ENCODE measurements around the gene TMEM120B. TPM values are rescaled to one million over a fixed set of nuclear protein-coding genes. Genes with fewer than 3 reads are reported as not detected.
"Not testable (repeated sequence)": the region's sequence is repeated elsewhere in the genome, so short reads cannot be mapped to it uniquely, and the experiment has no call there.

TMEM120B gene
- total RNA-seq, 1 experiment from 2014 or later, result 22.3 TPM

GRCh38 chr12:121676190-121676589 is 36.4 kb upstream of the TMEM120B start:
- DNase-seq (ENCODE audit: low spot score), result no peak
- Histone ChIP-seq H3K9me3 (ENCODE audit: low read depth, low read length, poor library complexity, severe bottlenecking) (no peaks in the 10 kb centered on the region), H3K4me1 (ENCODE audit: insufficient read depth, low read length, poor library complexity, severe bottlenecking) (no peaks in the 10 kb centered on the region), H3K27ac (ENCODE audit: low read depth, low read length, poor library complexity, severe bottlenecking) (no peak overlapping the region), H3K27me3 (replicated peaks; ENCODE audit: insufficient read depth, low read depth, low read length, poor library complexity) (no peaks in the 10 kb centered on the region), H3K4me3 (ENCODE audit: low read depth, low read length, poor library complexity, severe bottlenecking) (no peak overlapping the region), H3K36me3 (ENCODE audit: insufficient read depth, low read length, poor library complexity, severe bottlenecking) (no peaks in the 10 kb centered on the region)
- no TSS peak for BruUV-seq (replicated peaks)
- CTCF ChIA-PET, result no interaction called here
- intact Hi-C loops (cut with micrococcal nuclease; ENCODE audit: unreplicated experiment), result no loop called here
- POLR2A ChIA-PET (ENCODE audit: low non-redundant PET), result no interaction called here
- TF ChIP-seq, protein P1, sequence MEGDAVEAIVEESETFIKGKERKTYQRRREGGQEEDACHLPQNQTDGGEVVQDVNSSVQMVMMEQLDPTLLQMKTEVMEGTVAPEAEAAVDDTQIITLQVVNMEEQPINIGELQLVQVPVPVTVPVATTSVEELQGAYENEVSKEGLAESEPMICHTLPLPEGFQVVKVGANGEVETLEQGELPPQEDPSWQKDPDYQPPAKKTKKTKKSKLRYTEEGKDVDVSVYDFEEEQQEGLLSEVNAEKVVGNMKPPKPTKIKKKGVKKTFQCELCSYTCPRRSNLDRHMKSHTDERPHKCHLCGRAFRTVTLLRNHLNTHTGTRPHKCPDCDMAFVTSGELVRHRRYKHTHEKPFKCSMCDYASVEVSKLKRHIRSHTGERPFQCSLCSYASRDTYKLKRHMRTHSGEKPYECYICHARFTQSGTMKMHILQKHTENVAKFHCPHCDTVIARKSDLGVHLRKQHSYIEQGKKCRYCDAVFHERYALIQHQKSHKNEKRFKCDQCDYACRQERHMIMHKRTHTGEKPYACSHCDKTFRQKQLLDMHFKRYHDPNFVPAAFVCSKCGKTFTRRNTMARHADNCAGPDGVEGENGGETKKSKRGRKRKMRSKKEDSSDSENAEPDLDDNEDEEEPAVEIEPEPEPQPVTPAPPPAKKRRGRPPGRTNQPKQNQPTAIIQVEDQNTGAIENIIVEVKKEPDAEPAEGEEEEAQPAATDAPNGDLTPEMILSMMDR (conservative IDR thresholded peaks at IDR 0.05; ENCODE audit: low read depth, low read length), result no peak
- TF ChIP-seq EZH2 (IDR thresholded peaks at IDR 0.05; ENCODE audit: borderline replicate concordance, low read depth, low read length, poor library complexity, severe bottlenecking), result no peak

GRCh38 chr12:121678305-121678704 is 34.2 kb upstream of the TMEM120B start:
- DNase-seq (ENCODE audit: low spot score), result no peak
- Histone ChIP-seq H3K27ac (ENCODE audit: low read depth, low read length, poor library complexity, severe bottlenecking) (no peak overlapping the region), H3K4me3 (ENCODE audit: low read depth, low read length, poor library complexity, severe bottlenecking) (no peak overlapping the region), H3K4me1 (ENCODE audit: insufficient read depth, low read length, poor library complexity, severe bottlenecking) (no peaks in the 10 kb centered on the region), H3K9me3 (ENCODE audit: low read depth, low read length, poor library complexity, severe bottlenecking) (no peaks in the 10 kb centered on the region), H3K27me3 (replicated peaks; ENCODE audit: insufficient read depth, low read depth, low read length, poor library complexity) (no peaks in the 10 kb centered on the region), H3K36me3 (ENCODE audit: insufficient read depth, low read length, poor library complexity, severe bottlenecking) (no peaks in the 10 kb centered on the region)
- intact Hi-C loops (cut with micrococcal nuclease; ENCODE audit: unreplicated experiment), result no loop called here
- POLR2A ChIA-PET (ENCODE audit: low non-redundant PET), result no interaction called here
- CTCF ChIA-PET, result no interaction called here
- TF ChIP-seq, protein P1 (conservative IDR thresholded peaks at IDR 0.05; ENCODE audit: low read depth, low read length), result no peak
- no peak for TF ChIP-seq EZH2 (IDR thresholded peaks at IDR 0.05; ENCODE audit: borderline replicate concordance, low read depth, low read length, poor library complexity, severe bottlenecking)
- BruUV-seq (replicated peaks), result no TSS peak

GRCh38 chr12:121678716-121679300 is 33.7 kb upstream of the TMEM120B start:
- Histone ChIP-seq H3K36me3 (ENCODE audit: insufficient read depth, low read length, poor library complexity, severe bottlenecking) (no peaks in the 10 kb centered on the region), H3K9me3 (ENCODE audit: low read depth, low read length, poor library complexity, severe bottlenecking) (no peaks in the 10 kb centered on the region), H3K27ac (ENCODE audit: low read depth, low read length, poor library complexity, severe bottlenecking) (peak overlapping the region; percentile 44), H3K4me1 (ENCODE audit: insufficient read depth, low read length, poor library complexity, severe bottlenecking) (no peaks in the 10 kb centered on the region), H3K4me3 (ENCODE audit: low read depth, low read length, poor library complexity, severe bottlenecking) (no peak overlapping the region), H3K27me3 (replicated peaks; ENCODE audit: insufficient read depth, low read depth, low read length, poor library complexity) (no peaks in the 10 kb centered on the region)
- intact Hi-C loops (cut with micrococcal nuclease; ENCODE audit: unreplicated experiment), result no loop called here
- POLR2A ChIA-PET (ENCODE audit: low non-redundant PET), result no interaction called here
- no peak for TF ChIP-seq EZH2 (IDR thresholded peaks at IDR 0.05; ENCODE audit: borderline replicate concordance, low read depth, low read length, poor library complexity, severe bottlenecking)
- TF ChIP-seq, protein P1 (conservative IDR thresholded peaks at IDR 0.05; ENCODE audit: low read depth, low read length), result no peak
- BruUV-seq (replicated peaks), result no TSS peak
- CTCF ChIA-PET, result interaction anchor here (0.6 to 0.7 kb wide), 2 partner anchors 27 to 200 kb away, joined by 4 to 6 read pairs; no protein-coding TSS in a partner anchor
- DNase-seq (ENCODE audit: low spot score), result no peak

DNA sequence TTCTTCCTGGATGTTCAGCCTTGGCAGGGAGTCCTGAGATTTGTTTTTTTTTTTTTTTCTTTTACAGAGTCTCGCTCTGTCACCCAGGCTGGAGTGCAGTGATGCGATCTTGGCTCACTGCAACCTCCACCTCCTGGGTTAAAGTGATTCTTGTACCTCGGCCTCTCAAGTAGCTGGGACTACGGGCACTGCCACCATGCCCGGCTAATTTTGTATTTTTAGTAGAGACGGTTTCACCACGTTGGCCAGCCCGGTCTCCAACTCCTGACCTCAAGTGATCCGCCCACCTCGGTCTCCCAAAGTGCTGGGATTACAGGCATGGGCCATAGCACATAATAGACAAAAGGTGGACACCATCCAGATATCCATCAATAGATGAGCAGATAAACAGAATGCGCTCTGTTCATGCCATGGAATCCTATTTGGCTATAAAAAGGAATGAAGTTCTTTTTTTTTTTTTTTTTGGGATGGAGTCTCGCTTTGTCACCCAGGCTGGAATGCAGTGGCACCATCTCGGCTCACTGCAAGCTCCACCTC is 32.8 kb upstream of the TMEM120B start:
- H3K27me3 ChIP-seq (replicated peaks; ENCODE audit: insufficient read depth, low read depth, low read length, poor library complexity); H3K9me3 ChIP-seq (ENCODE audit: low read depth, low read length, poor library complexity, severe bottlenecking); BruUV-seq (replicated peaks); DNase-seq (ENCODE audit: low spot score); H3K4me1 ChIP-seq (ENCODE audit: insufficient read depth, low read length, poor library complexity, severe bottlenecking); H3K36me3 ChIP-seq (ENCODE audit: insufficient read depth, low read length, poor library complexity, severe bottlenecking); POLR2A ChIA-PET (ENCODE audit: low non-redundant PET); H3K4me3 ChIP-seq (ENCODE audit: low read depth, low read length, poor library complexity, severe bottlenecking): not testable (repeated sequence)
- peak overlapping the region; percentile 44 for H3K27ac ChIP-seq (ENCODE audit: low read depth, low read length, poor library complexity, severe bottlenecking)
- CTCF ChIA-PET, result interaction anchor here (0.6 kb wide), 1 partner anchor 201 kb away, joined by 6 read pairs; no protein-coding TSS in a partner anchor
- intact Hi-C loops (cut with micrococcal nuclease; ENCODE audit: unreplicated experiment), result loop anchor here (5.0 kb wide), 1 partner anchor 342 kb away; no protein-coding TSS in a partner anchor

All from A673 (cell line).